Left kidney (tissue), 2 donors: ENCODE data around the gene PIH1D1. TPM values are rescaled to one million over a fixed set of nuclear protein-coding genes. Genes with fewer than 3 reads are reported as not detected.
A peak's percentile ranks its signal among the peaks of the same experiment; 100 is the strongest.
"Not testable (repeated sequence)": the region's sequence is repeated elsewhere in the genome, so short reads cannot be mapped to it uniquely, and the experiment has no call there.

Experiments
- DNase-seq: peaks from one replicate; pipeline ENCODE4 v3.0.0-alpha.2; 2013
- polyA plus RNA-seq: library from polyadenylated mRNA; unstranded; fragments of 120-200 nt; gene quantifications from one replicate; pipeline ENCODE4 v1.2.1, GENCODE V29; 2013; ENCODE audit not compliant: insufficient read length

Gene PIH1D1
- polyA plus RNA-seq, 1 donor = 91.6 TPM

- DNase-seq = no peak
Observed at GRCh38 chr19:49459388-49459787, 7.8 kb upstream of the PIH1D1 start.

- no peak for DNase-seq
Observed at GRCh38 chr19:49458567-49458903, 6.9 kb upstream of the PIH1D1 start.

- DNase-seq = no peak
Observed at GRCh38 chr19:49456326-49456725, 4.7 kb upstream of the PIH1D1 start.

- peak; percentile 70 for DNase-seq
Observed at GRCh38 chr19:49455773-49456172, 4.2 kb upstream of the PIH1D1 start.

GRCh38 chr19:49453757-49454240 lies 2.2 kb upstream of the PIH1D1 start:
- no peak for DNase-seq

GRCh38 chr19:49453013-49453756 lies 1.6 kb upstream of the PIH1D1 start, which contains the start of gene ALDH16A1:
ALDH16A1 (plus strand) TSS chr19:49453225; CDS start chr19:49453332, 107 bp downstream.
- DNase-seq = peak; percentile 98

GRCh38 chr19:49450405-49450804 lies 1.2 kb downstream of the PIH1D1 start:
- no peak for DNase-seq

- no peak for DNase-seq
Observed at GRCh38 chr19:49448432-49448786, 3.2 kb downstream of the PIH1D1 start.

- DNase-seq = no peak
Observed at GRCh38 chr19:49447485-49448431, 3.9 kb downstream of the PIH1D1 start.

- DNase-seq = no peak
Observed at GRCh38 chr19:49445997-49446396, 5.6 kb downstream of the PIH1D1 start.

GRCh38 chr19:49444100-49444700 lies 7.4 kb downstream of the PIH1D1 start:
- DNase-seq = not testable (repeated sequence)

- DNase-seq = peak; percentile 95
Observed at GRCh38 chr19:49443366-49444099, 8.1 kb downstream of the PIH1D1 start.

- peak; percentile 78 for DNase-seq
Observed at GRCh38 chr19:49442771-49443365, 8.7 kb downstream of the PIH1D1 start.

- DNase-seq = no peak
Observed at GRCh38 chr19:49442354-49442753, 9.3 kb downstream of the PIH1D1 start.

GRCh38 chr19:49441960-49442350 lies 9.7 kb downstream of the PIH1D1 start:
- no peak for DNase-seq

GRCh38 chr19:49441210-49441959 lies 10.2 kb downstream of the PIH1D1 start, which contains the start of gene SLC17A7:
SLC17A7 (minus strand) TSS chr19:49441527; CDS start chr19:49441379, 148 bp downstream.
- no peak for DNase-seq

GRCh38 chr19:49440439-49441209 lies 11.0 kb downstream of the PIH1D1 start:
- DNase-seq = no peak

- no peak for DNase-seq
Observed at GRCh38 chr19:49439836-49440235, 11.8 kb downstream of the PIH1D1 start.

GRCh38 chr19:49438261-49438660 lies 13.4 kb downstream of the PIH1D1 start:
- no peak for DNase-seq

- no peak for DNase-seq
Observed at GRCh38 chr19:49437231-49437630, 14.4 kb downstream of the PIH1D1 start.
